ENCODE data around the gene ERBB3.
"Not testable (repeated sequence)": the region's sequence is repeated elsewhere in the genome, so short reads cannot be mapped to it uniquely, and the experiment has no call there.

DNA sequence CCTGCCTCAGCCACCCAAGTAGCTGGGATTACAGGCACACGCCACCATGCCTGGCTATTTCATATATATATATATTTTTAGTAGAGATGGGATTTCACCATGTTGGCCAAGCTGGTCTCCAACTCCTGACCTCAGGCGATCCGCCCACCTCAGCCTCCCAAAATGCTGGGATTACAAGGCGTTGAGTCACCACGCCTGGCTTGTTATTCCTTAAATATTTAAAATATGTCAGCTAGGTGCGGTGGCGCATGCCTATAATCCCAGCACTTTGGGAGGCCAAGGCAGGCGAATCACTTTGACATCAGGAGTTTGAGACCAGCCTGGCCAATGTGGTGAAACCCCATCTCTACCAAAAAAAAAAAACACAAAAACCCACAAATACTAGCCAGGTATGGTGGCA lies 20.0 kb upstream of the ERBB3 start:
- TF ChIP-seq EP300 (IDR thresholded peaks at IDR 0.05): not testable (repeated sequence)
- TF ChIP-seq, protein P1, sequence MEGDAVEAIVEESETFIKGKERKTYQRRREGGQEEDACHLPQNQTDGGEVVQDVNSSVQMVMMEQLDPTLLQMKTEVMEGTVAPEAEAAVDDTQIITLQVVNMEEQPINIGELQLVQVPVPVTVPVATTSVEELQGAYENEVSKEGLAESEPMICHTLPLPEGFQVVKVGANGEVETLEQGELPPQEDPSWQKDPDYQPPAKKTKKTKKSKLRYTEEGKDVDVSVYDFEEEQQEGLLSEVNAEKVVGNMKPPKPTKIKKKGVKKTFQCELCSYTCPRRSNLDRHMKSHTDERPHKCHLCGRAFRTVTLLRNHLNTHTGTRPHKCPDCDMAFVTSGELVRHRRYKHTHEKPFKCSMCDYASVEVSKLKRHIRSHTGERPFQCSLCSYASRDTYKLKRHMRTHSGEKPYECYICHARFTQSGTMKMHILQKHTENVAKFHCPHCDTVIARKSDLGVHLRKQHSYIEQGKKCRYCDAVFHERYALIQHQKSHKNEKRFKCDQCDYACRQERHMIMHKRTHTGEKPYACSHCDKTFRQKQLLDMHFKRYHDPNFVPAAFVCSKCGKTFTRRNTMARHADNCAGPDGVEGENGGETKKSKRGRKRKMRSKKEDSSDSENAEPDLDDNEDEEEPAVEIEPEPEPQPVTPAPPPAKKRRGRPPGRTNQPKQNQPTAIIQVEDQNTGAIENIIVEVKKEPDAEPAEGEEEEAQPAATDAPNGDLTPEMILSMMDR (IDR thresholded peaks at IDR 0.05): not testable (repeated sequence)

All from upper lobe of left lung (tissue), 4 donors.